ENCODE results near the gene KRTAP4-8.
"Not testable (repeated sequence)": the region's sequence is repeated elsewhere in the genome, so short reads cannot be mapped to it uniquely, and the experiment has no call there.

KRTAP4-8 gene

DNA sequence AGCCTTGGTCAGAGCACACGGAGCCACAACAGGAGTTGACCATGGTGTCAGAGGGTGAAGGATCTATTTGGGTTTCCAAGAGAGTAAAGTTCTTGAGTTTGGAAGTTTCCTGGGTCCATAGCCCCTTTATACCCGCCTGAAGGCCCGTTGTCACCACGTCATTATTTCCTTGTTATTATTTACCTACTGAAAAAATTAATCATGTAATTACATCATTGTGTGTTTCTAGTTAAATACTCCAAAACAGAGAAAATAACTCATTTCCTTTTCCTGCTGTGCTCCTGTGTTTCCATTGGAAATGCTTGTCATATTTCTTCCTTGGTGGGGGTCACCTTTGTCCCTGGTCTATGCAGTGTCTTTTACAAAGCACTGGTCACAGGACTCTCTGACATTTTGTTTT is at the start of gene KRTAP4-8:
Gene KRTAP4-8, minus strand, starts transcription at position 101 of the 400 bp plus-strand sequence. Its CDS starts 58 bp downstream, at position 43.
- no peak for DNase-seq
- TF ChIP-seq POLR2A (IDR thresholded peaks at IDR 0.05; ENCODE audit: low read length) = no peak
- no peak for TF ChIP-seq GATA1 (IDR thresholded peaks at IDR 0.05; ENCODE audit: low read depth, low read length)

DNA sequence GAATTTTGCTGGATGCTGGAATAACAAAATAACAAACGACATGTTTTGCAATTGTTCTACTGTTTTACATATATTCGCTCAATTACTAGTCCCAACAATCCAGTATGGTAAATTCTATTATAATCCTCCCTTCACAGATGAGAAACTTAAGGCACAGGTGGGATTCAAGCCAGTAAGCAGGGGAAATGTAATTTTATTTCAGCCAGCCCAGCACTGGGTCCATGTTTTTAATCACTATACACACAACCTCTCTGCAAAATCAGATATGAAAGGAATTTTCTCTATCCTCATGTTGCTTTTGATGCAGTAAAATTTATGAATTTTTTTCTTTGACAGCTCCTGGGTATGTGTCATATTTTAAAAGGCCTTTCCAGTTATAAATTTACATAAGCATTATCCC is 47.3 kb upstream of the KRTAP4-8 start:
- no peak for DNase-seq
- TF ChIP-seq GATA1 (IDR thresholded peaks at IDR 0.05; ENCODE audit: low read depth, low read length) (no peak), POLR2A (IDR thresholded peaks at IDR 0.05; ENCODE audit: low read length) (no peak)

DNA sequence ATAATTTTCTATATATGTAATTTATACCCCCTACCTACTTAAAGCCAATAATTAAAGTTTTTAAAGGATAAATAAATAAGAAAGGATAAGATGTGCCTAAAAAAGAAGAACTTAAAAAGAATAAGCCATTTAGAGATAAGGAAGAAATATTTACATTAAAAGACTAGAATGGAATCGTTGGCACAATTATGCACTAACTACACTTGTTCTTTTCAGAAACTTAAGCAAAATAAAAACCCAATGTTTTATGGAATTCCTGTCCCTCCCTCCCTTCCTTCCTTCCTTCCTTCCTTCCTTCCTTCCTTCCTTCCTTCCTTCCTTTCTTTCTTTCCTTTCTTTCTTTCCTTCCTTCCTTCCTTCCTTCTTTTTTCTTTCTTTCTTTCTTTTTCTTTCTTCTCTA is 46.9 kb upstream of the KRTAP4-8 start:
- DNase-seq = no peak
- TF ChIP-seq POLR2A (IDR thresholded peaks at IDR 0.05; ENCODE audit: low read length) (no peak), GATA1 (IDR thresholded peaks at IDR 0.05; ENCODE audit: low read depth, low read length) (no peak)

DNA sequence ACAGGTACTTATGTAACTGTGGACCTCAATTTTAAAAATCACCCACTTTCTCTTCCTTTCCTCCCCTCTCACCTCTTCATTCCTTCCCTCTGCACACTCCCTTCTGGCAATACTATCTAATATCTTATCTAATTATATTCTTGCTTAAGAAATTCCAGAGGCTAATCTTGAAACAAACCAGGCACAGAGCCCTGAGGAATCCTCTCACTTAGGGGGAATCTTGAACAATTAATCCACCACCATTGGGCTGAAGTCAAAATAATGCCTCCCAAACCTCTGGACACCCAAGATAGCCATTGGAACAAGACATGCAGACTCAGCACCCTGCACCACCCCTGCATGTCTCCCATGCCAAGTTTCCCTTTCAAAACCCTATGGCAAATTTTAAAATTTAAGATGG is 43.4 kb upstream of the KRTAP4-8 start:
- DNase-seq = no peak
- TF ChIP-seq GATA1 (IDR thresholded peaks at IDR 0.05; ENCODE audit: low read depth, low read length) = no peak

DNA sequence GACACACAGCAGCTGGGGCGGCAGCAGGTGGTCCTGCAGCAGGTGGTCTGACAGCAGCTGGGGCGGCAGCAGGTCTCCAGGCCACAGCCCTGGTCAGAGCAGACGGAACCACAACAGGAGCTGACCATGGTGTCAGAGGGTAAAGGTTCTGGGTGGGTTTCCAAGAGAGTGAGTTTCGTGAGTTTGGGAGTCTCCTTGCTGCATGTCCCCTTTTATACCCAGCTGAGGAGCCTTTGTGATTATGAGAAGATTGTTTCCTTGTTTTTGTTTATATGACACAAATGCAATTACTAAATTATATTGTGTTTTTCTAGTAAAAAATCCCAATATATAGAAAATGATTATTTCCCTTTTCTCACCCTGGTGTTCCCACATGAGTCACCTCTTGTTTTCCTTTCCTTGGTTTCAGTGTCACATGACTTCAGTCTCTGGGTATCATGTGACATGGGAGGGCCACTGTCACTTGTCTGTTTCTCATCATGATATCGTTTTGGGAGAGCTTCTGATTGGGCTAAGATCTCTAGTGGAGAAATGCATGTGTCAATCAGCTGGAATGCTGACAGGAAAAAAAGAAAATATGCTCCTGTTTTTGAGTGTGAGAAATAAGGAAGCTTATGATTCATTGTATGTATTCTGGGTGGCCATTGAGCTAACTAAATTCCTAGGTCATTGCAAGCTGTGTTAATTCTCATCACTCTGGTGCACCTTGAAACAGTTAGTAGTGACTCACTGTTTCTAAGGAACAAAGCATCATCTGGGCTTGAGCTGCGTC is 42.6 kb upstream of the KRTAP4-8 start, which contains the start of gene KRTAP4-6:
Gene KRTAP4-6, minus strand, starts transcription at position 185 of the 772 bp plus-strand sequence. Its CDS starts 57 bp downstream, at position 128.
- TF ChIP-seq GATA1 (IDR thresholded peaks at IDR 0.05; ENCODE audit: low read depth, low read length) = no peak
- TF ChIP-seq POLR2A (IDR thresholded peaks at IDR 0.05; ENCODE audit: low read length) = no peak
- DNase-seq = no peak

DNA sequence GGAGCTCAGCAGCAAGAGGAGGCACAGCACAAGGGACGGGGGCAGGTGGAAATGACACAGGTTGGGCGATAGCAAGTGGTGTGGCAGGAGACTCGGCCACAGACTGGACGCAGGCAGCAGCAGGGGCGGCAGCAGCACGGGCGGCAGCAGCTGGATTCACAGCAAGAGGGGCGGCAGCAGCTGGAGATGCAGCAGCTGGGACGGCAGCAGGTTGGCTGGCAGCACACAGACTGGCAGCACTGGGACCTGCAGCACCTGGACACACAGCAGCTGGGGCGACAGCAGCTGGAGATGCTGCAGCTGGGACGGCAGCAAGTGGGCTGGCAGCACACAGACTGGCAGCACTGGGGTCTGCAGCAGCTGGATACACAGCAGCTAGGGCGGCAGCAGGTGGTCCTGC is 41.9 kb upstream of the KRTAP4-8 start:
- not testable (repeated sequence) for DNase-seq

DNA sequence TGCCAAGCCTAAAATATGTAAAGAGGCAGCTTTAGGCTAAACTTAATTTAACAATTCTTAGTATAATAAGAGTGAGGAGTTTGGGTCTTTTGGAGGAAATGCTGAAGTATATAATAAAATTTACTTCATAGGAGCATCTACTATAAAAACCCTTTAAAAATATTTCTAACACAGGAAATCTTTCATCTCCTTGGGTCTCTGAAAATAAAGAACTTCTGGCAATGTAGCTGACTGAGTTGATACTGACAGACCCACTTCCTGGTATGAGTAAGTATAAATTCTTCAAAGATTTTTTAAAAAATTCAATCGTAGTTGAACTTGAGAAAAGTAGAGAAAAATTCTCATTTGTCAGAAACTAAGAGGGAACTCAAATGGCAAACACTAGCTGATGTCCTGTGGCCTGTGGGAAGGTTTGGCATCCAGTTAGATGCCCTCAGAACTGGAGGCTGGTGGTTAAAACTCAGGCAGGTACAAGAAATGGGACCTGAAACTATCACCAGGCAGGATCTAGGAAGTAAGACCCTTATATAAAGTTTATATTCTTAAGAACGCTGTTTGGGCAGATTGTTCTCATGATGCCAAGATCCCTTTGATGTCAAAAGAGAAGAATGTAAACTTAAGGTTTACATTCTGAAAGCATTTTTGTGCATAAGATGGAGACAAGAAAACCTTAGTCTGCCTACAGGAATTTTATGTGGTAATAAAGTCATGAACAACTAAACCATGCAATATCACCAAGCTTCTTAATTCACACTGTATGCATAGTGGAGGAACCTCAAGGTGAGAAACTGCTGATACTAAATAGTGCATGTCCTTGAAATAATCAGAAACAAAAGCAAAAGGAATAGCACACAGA is 36.2 kb upstream of the KRTAP4-8 start:
- TF ChIP-seq POLR2A (IDR thresholded peaks at IDR 0.05; ENCODE audit: low read length) = no peak
- no peak for TF ChIP-seq GATA1 (IDR thresholded peaks at IDR 0.05; ENCODE audit: low read depth, low read length)
- no peak for DNase-seq

DNA sequence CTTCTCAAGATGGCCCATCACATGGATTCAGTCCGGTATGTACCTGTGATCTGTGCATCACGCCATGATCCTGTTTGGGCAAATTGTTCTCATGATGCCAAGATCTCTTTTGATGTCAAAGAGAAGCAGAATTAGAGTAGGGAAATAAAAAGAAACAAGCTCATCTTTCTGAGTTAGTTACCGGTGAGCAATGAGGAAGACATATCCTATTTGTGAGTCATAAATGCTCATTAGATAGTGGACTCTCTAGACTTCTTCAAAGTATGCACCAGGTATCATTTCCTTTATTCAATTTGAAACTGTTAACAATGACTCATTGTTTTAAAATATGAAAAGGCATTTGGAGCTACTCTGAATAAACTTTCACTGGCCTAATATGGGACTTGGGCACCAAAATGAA is 34.0 kb upstream of the KRTAP4-8 start:
- no peak for DNase-seq
- no peak for TF ChIP-seq GATA1 (IDR thresholded peaks at IDR 0.05; ENCODE audit: low read depth, low read length)
- no peak for TF ChIP-seq POLR2A (IDR thresholded peaks at IDR 0.05; ENCODE audit: low read length)

DNA sequence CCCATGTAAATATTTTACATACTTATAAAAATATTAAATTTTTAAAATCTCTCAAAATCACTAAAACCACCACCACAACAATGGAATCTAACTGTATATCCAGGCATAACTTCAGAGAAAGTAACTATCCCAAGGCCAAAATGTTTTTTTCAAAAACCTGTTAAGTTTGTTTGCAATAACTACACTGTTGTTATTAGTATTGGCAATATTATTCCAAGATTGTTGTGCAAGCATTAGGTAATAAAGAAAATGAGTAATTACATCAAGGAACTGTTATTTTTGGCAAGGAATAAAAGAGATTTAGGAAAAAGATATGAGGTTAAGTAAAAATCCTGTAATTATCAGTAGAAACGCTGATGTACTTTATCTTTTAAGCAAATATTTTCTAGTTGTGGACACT is 29.4 kb upstream of the KRTAP4-8 start:
- DNase-seq = no peak
- no peak for TF ChIP-seq GATA1 (IDR thresholded peaks at IDR 0.05; ENCODE audit: low read depth, low read length)
- TF ChIP-seq POLR2A (IDR thresholded peaks at IDR 0.05; ENCODE audit: low read length) = no peak

DNA sequence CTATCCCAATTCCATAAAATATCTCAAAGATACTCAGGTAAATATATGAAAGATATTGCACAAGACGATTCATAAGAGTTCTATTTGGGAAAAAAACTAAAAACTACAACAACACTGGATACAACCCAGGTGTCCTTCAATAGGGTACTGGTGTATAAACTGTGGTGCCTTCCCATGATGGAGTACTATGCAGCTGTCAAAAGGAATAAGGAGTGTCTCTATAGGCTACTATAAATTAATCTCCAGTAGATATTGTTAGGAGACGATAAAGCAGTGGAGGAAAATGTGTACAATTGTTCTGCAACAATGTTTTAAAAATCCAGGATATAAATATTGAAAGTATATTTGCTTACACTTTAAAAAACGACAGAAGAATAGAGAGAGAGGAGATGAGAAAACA is 28.5 kb upstream of the KRTAP4-8 start:
- no peak for TF ChIP-seq GATA1 (IDR thresholded peaks at IDR 0.05; ENCODE audit: low read depth, low read length)
- no peak for TF ChIP-seq POLR2A (IDR thresholded peaks at IDR 0.05; ENCODE audit: low read length)
- no peak for DNase-seq

DNA sequence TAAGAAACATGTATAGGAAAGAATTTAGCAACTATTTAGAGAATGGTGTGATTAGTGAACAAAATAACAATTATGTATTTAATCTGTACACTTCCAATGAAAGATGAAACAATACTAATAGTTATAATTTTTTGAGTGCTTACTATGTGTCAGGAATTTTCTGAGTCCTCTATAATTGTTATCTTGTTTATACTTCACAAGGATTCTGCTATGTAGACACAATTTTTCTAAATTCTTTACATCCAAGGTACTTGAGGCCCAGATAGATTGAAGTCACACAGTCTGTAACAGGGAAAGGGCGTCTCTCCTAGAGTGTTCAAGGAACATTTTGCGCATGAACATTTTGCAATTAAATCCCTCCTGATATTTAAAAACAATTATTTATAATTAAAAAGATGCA is 27.1 kb upstream of the KRTAP4-8 start:
- TF ChIP-seq POLR2A (IDR thresholded peaks at IDR 0.05; ENCODE audit: low read length) = no peak
- TF ChIP-seq GATA1 (IDR thresholded peaks at IDR 0.05; ENCODE audit: low read depth, low read length) = no peak
- DNase-seq = no peak

DNA sequence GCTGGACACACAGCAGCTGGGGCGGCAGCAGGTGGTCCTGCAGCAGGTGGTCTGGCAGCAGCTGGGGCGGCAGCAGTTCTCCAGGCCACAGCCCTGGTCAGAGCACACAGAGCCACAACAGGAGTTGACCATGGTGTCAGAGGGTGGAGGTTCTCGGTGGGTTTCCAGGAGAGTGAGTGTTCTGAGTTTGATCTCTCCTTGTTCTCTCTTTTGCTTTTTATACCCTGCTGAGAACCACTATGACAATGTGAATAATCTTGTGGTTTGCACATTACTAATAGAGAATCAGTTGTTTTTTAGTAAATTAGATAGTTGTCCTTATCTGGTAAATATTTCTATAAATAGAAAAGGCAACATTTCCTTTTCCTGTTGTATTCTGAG is 26.0 kb upstream of the KRTAP4-8 start, which contains the start of gene KRTAP4-12:
Gene KRTAP4-12, minus strand, starts transcription at position 192 of the 381 bp plus-strand sequence. Its CDS starts 60 bp downstream, at position 132.
- not testable (repeated sequence) for DNase-seq

DNA sequence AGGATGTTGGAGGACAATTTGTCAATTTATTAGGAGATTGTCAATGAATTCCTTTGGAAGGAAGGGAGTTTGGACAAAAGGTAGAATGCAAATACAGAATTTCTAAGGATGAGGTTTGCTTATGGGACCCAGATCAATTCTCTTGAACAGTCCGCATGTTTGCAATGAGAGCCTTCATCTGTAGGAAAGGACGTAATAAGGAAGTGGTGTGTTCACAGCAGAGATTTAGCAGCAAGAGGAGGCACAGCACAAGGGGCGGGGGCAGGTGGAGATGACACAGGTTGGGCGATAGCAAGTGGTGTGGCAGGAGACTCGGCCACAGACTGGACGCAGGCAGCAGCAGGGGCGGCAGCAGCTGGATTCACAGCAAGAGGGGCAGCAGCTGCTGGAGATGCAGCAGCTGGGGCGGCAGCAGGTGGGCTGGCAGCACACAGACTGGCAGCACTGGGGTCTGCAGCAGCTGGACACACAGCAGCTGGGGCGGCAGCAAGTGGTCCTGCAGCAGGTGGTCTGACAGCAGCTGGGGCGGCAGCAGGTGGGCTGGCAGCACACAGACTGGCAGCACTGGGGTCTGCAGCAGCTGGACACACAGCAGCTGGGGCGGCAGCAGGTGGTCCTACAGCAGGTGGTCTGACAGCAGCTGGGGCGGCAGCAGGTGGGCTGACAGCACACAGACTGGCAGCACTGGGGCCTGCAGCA is 25.5 kb upstream of the KRTAP4-8 start:
- DNase-seq = not testable (repeated sequence)

DNA sequence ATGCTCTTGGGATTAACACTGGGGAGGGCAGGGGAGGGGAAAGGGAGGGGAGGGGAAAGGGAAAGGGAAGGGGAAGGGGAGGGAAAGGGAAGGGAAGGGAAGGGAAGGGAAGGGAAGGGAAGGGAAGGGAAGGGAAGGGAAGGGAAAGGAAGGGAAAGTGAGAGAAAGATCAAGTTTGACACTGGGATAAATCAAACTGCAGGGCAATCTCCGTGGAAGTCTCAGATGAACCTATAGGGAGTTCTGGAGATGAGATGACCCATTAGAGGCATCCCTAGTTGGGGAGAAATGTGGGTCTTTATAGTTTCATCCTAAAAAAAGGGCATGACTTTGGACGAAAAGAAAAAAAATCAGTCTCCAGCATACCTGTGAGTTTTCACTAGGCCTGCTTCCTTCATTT is 23.8 kb upstream of the KRTAP4-8 start:
- TF ChIP-seq POLR2A (IDR thresholded peaks at IDR 0.05; ENCODE audit: low read length) (no peak), GATA1 (IDR thresholded peaks at IDR 0.05; ENCODE audit: low read depth, low read length) (no peak)
- no peak for DNase-seq

DNA sequence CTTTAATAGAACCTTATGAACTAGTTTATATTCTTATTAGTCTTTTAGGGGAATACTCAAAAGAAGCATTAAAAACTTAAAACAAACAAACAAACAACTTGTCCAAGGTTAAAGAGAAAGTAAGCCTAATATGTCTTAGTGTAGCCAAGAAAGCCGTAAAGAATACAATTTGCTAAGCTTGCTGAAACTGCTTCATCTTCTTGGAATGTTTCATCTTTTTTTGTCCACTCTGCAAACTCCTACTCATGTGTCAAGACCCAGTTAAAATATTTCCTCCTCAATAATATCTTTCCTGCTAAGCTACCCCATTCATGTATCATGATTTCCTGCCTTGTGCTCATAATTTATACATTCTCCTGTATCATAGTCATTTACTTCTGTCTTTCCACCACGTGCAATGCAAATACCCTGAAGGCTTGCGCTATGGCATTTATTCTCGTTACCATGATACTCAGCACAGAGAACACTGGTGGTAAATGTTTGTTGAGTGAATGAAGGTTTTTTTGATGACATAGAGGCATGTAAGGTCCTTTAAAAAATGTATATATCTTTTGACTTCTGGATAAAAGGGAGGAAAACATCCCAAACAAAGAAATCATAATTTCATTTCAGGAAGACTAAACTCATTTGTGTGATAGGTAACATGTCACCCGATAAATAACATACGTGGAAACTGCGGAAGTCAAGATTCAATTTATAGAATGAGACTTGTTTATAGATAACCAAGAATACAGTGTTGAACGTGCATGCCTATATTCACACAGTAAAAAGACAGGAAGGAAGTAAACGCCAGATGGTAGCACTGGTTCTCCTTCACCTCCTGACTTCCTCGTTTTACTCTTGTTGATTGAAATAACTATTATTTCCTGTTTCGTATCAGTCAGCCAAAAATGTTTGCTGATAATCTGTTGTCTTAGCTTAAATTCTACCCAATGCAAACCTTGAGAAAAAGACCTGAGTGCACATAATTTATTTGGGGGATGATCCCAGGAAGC is 22.1 kb upstream of the KRTAP4-8 start:
- DNase-seq = not testable (repeated sequence)

Data from erythroblast (primary cell).